Liver (tissue), 9 donors: ENCODE measurements around the gene IGF2BP2. TPM values are rescaled to one million over a fixed set of nuclear protein-coding genes. Genes with fewer than 3 reads are reported as not detected.

Experiments used
- DNase-seq: peaks from one replicate; pipeline ENCODE4 v3.0.0-alpha.2; 2017; ENCODE audit warnings: low spot score
- H3K27ac ChIP-seq, 2 donors: one replicate each; pipeline ENCODE4 v1.7.0; 2013; ENCODE audit warnings: inconsistent platforms in 2 of 2, low read length in 2 of 2, control low read depth in 1 of 2, low read depth in 1 of 2, mild to moderate bottlenecking in 1 of 2
- H3K27me3 ChIP-seq, 4 donors: one replicate each; pipeline versions ENCODE4 v1.6.1 to v1.7.0; 2013; ENCODE audit warnings: low read length in 3 of 4, inconsistent platforms in 1 of 4, mild to moderate bottlenecking in 1 of 4, moderate library complexity in 1 of 4; ENCODE audit not compliant: control insufficient read depth in 4 of 4, insufficient read depth in 4 of 4
- H3K36me3 ChIP-seq, 4 donors: one replicate each; pipeline versions ENCODE4 v1.6.1 to v1.7.0; 2013; ENCODE audit warnings: low read length in 3 of 4, mild to moderate bottlenecking in 3 of 4, low read depth in 1 of 4, moderate library complexity in 1 of 4; ENCODE audit not compliant: control insufficient read depth in 4 of 4, insufficient read depth in 3 of 4
- H3K4me1 ChIP-seq, 4 donors: one replicate each; pipeline versions ENCODE4 v1.6.1 to v1.7.0; 2013; ENCODE audit warnings: low read length in 3 of 4, mild to moderate bottlenecking in 3 of 4, moderate library complexity in 1 of 4; ENCODE audit not compliant: control insufficient read depth in 4 of 4, insufficient read depth in 4 of 4
- H3K4me3 ChIP-seq, 3 donors: one replicate each; pipeline versions ENCODE4 v1.6.1 to v1.7.0; 2013; ENCODE audit warnings: low read length in 3 of 3, control low read depth in 1 of 3, low read depth in 1 of 3, mild to moderate bottlenecking in 1 of 3
- H3K9ac ChIP-seq, 2 donors: one replicate each; pipeline ENCODE4 v1.7.0; 2013; ENCODE audit warnings: low read length in 2 of 2, mild to moderate bottlenecking in 2 of 2, moderate library complexity in 2 of 2, control low read depth in 1 of 2, low read depth in 1 of 2
- H3K9me3 ChIP-seq, 4 donors: one replicate each; pipeline versions ENCODE4 v1.6.1 to v1.7.0; 2013; ENCODE audit warnings: low read length in 3 of 4; ENCODE audit not compliant: control insufficient read depth in 4 of 4
- EGR1 ChIP-seq, 2 donors: IDR thresholded peaks; 2 replicates each; pipeline ENCODE4 v1.6.1; 2016 to 2018; ENCODE audit warnings: antibody characterized with exemption in 2 of 2, low read depth in 2 of 2
- FOXA1 ChIP-seq: IDR thresholded peaks from 2 replicates; pipeline ENCODE4 v1.6.1; 2016; ENCODE audit warnings: antibody characterized with exemption
- FOXA2 ChIP-seq: IDR thresholded peaks from 2 replicates; pipeline ENCODE4 v1.6.1; 2016; ENCODE audit warnings: antibody characterized with exemption
- HNF4A ChIP-seq, 2 donors: conservative IDR thresholded peaks; 2 replicates each; pipeline ENCODE4 v1.6.1; 2016; ENCODE audit warnings: antibody characterized with exemption in 2 of 2, mild to moderate bottlenecking in 2 of 2
- HNF4G ChIP-seq: IDR thresholded peaks from 2 replicates; pipeline ENCODE4 v1.6.1; 2016; ENCODE audit warnings: antibody characterized with exemption
- JUND ChIP-seq, 2 donors: IDR thresholded peaks; 2 replicates each; pipeline ENCODE4 v1.6.1; 2016; ENCODE audit warnings: antibody characterized with exemption in 2 of 2
- RAD21 ChIP-seq, 2 donors: IDR thresholded peaks; 2 replicates each; pipeline ENCODE4 v1.6.1; 2016; ENCODE audit warnings: antibody characterized with exemption in 2 of 2, mild to moderate bottlenecking in 2 of 2
- RXRA ChIP-seq, 2 donors: IDR thresholded peaks; 2 replicates each; pipeline ENCODE4 v1.6.1; 2017 to 2018; ENCODE audit warnings: antibody characterized with exemption in 2 of 2, mild to moderate bottlenecking in 1 of 2
- SP1 ChIP-seq: IDR thresholded peaks from 2 replicates; pipeline ENCODE4 v1.6.1; 2018; ENCODE audit warnings: antibody characterized with exemption, mild to moderate bottlenecking
- TAF1 ChIP-seq: conservative IDR thresholded peaks from 2 replicates; pipeline ENCODE4 v1.6.1; 2016; ENCODE audit warnings: antibody characterized with exemption, mild to moderate bottlenecking
- YY1 ChIP-seq: IDR thresholded peaks from 2 replicates; pipeline ENCODE4 v1.6.1; 2016; ENCODE audit warnings: antibody characterized with exemption, mild to moderate bottlenecking
- ZBTB33 ChIP-seq: IDR thresholded peaks from 2 replicates; pipeline ENCODE4 v1.6.1; 2016; ENCODE audit warnings: antibody characterized with exemption
- WGBS: extraction: QIAGEN DNeasy Blood & Tissue Kit; methylation state at CpG from one replicate; pipeline ENCODE4 v1.1.7; 2013; 5-methylcytosine and 5-hydroxymethylcytosine counted together
- polyA plus RNA-seq, 2 donors: library from polyadenylated mRNA; stranded (reverse) in 1 of 2; unstranded in 1 of 2; fragments of 200-250 nt in 1 of 2; fragments of >200 nt in 1 of 2; fragmentation: Nextera tagmentation in 1 of 2; extraction: Ambion mirVana in 1 of 2; gene quantifications; one replicate each; pipeline versions ENCODE4 v1.2.1 to v1.2.3, GENCODE V29; 2013 to 2015
- total RNA-seq, 2 donors: library from RNA; depleted of rRNA; stranded (reverse); fragments of >200 nt; gene quantifications; one replicate each; pipeline ENCODE4 v1.2.3, GENCODE V29; 2014
- TF ChIP-seq, protein P1 (sequence below): fragments of 150-350 bp; IDR thresholded peaks from 2 replicates; pipeline ENCODE4 v1.5.1; 2017; ENCODE audit warnings: improper control_type of control experiment, low read depth, low read length; ENCODE audit not compliant: missing input control
- TF ChIP-seq, protein P2 (sequence below): IDR thresholded peaks from 2 replicates; pipeline ENCODE4 v1.6.1; 2016; ENCODE audit warnings: antibody characterized with exemption
- TF ChIP-seq, protein P3 (sequence below): IDR thresholded peaks from 2 replicates; pipeline ENCODE4 v1.6.1; 2016; ENCODE audit warnings: antibody characterized with exemption
- TF ChIP-seq, protein P4 (sequence below): IDR thresholded peaks from 2 replicates; pipeline ENCODE4 v1.6.1; 2016; ENCODE audit warnings: antibody characterized with exemption, mild to moderate bottlenecking
- donor health status: healthy.
- donor health status: healthy.
- donor health status: healthy.
- donor health status: healthy.
- donor health status: healthy.

The IGF2BP2 gene
- total RNA-seq, result 10 to 100 TPM in 1 of 2 donors, 1 to 10 TPM in 1; 2.1 to 35.0 TPM
- polyA plus RNA-seq, result 1 to 10 TPM in 1 of 2 donors, under 1 TPM in 1; 0.67 to 1.4 TPM

- Histone ChIP-seq H3K9me3 (no peaks in the 10 kb centered on the region), H3K27ac (peak within 1 kb of the TSS; percentile 60 to 69), H3K4me3 (peak within 1 kb of the TSS; percentile 49 to 85 (median 72)), H3K9ac (no peak within 1 kb of the TSS), H3K36me3 (no peaks in the 10 kb centered on the region), H3K4me1 (peaks cover 9 to 27% (median 19%) of the 10 kb centered on the region in 4 donors), H3K27me3 (peaks cover 0 to 4% (median 2%) of the 10 kb centered on the region in 4 donors)
- DNase-seq, result peak; percentile 83
- no peak for TF ChIP-seq JUND (IDR thresholded peaks at IDR 0.05)
- no peak for TF ChIP-seq FOXA1
- TF ChIP-seq, protein P1, sequence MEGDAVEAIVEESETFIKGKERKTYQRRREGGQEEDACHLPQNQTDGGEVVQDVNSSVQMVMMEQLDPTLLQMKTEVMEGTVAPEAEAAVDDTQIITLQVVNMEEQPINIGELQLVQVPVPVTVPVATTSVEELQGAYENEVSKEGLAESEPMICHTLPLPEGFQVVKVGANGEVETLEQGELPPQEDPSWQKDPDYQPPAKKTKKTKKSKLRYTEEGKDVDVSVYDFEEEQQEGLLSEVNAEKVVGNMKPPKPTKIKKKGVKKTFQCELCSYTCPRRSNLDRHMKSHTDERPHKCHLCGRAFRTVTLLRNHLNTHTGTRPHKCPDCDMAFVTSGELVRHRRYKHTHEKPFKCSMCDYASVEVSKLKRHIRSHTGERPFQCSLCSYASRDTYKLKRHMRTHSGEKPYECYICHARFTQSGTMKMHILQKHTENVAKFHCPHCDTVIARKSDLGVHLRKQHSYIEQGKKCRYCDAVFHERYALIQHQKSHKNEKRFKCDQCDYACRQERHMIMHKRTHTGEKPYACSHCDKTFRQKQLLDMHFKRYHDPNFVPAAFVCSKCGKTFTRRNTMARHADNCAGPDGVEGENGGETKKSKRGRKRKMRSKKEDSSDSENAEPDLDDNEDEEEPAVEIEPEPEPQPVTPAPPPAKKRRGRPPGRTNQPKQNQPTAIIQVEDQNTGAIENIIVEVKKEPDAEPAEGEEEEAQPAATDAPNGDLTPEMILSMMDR, result peak; percentile 14
- no peak for TF ChIP-seq RAD21 (IDR thresholded peaks at IDR 0.05)
- under 1% methylated on average over 95 of the region's 96 CpGs for WGBS
These were observed at the start of gene IGF2BP2 for GRCh38 chr3:185825006-185825638. TSS of gene IGF2BP2 (minus strand) at chr3:185825042. CDS start at chr3:185824960, 82 bp downstream.

DNA sequence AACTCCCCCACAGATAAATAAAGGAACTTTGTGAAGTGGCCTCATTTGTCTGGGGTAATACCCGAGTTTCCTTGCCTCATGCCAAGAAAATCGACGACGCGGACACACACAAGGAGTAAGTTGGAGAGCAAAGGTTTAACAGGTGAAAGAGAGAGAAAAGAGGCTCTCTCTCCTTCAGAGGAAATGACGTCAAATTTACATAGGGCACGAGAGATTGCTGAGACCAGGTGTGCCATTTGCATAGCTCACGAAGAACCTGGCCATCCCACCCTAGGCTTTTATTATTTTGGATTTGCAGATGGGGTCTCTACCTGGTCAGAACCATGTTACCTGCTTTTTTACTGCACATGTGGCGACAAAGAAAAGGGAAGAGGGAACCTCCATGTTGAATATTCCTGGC, 49.3 kb upstream of the IGF2BP2 start:
- no peak overlapping the region for H3K4me3 ChIP-seq
- 73% methylated on average over 9 of the region's 9 CpGs for WGBS
- no peaks in the 10 kb centered on the region for H3K4me1 ChIP-seq
- H3K9ac ChIP-seq, result no peak overlapping the region
- no peak overlapping the region for H3K27ac ChIP-seq
- no peak for DNase-seq
- TF ChIP-seq TAF1 (no peak), HNF4A (conservative IDR thresholded peaks at IDR 0.05) (no peak), HNF4G (no peak), YY1 (no peak), FOXA2 (no peak), FOXA1 (no peak), ZBTB33 (no peak), JUND (IDR thresholded peaks at IDR 0.05) (no peak), SP1 (no peak), RXRA (IDR thresholded peaks at IDR 0.05) (no peak), RAD21 (IDR thresholded peaks at IDR 0.05) (no peak), EGR1 (IDR thresholded peaks at IDR 0.05; ENCODE audit: low read depth in 2 of 2) (no peak)
- TF ChIP-seq, protein P1, result no peak
- TF ChIP-seq, protein P2, sequence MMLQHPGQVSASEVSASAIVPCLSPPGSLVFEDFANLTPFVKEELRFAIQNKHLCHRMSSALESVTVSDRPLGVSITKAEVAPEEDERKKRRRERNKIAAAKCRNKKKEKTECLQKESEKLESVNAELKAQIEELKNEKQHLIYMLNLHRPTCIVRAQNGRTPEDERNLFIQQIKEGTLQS, result no peak
- TF ChIP-seq, protein P3, sequence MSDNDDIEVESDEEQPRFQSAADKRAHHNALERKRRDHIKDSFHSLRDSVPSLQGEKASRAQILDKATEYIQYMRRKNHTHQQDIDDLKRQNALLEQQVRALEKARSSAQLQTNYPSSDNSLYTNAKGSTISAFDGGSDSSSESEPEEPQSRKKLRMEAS, result no peak
- TF ChIP-seq, protein P4, sequence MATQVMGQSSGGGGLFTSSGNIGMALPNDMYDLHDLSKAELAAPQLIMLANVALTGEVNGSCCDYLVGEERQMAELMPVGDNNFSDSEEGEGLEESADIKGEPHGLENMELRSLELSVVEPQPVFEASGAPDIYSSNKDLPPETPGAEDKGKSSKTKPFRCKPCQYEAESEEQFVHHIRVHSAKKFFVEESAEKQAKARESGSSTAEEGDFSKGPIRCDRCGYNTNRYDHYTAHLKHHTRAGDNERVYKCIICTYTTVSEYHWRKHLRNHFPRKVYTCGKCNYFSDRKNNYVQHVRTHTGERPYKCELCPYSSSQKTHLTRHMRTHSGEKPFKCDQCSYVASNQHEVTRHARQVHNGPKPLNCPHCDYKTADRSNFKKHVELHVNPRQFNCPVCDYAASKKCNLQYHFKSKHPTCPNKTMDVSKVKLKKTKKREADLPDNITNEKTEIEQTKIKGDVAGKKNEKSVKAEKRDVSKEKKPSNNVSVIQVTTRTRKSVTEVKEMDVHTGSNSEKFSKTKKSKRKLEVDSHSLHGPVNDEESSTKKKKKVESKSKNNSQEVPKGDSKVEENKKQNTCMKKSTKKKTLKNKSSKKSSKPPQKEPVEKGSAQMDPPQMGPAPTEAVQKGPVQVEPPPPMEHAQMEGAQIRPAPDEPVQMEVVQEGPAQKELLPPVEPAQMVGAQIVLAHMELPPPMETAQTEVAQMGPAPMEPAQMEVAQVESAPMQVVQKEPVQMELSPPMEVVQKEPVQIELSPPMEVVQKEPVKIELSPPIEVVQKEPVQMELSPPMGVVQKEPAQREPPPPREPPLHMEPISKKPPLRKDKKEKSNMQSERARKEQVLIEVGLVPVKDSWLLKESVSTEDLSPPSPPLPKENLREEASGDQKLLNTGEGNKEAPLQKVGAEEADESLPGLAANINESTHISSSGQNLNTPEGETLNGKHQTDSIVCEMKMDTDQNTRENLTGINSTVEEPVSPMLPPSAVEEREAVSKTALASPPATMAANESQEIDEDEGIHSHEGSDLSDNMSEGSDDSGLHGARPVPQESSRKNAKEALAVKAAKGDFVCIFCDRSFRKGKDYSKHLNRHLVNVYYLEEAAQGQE, result no peak
- no peaks in the 10 kb centered on the region for H3K9me3 ChIP-seq
- H3K27me3 ChIP-seq, result no peaks in the 10 kb centered on the region
- H3K36me3 ChIP-seq, result no peaks in the 10 kb centered on the region
